Mucosa of gallbladder (tissue), 1 donor: ENCODE data around the gene SLFN12L. TPM values are rescaled to one million over a fixed set of nuclear protein-coding genes. Genes with fewer than 3 reads are reported as not detected.

Experiments
- DNase-seq: peaks from one replicate; pipeline ENCODE4 v3.0.0-alpha.2; 2020; ENCODE audit warnings: low spot score
- total RNA-seq: library from RNA; stranded (reverse); gene quantifications from one replicate; pipeline ENCODE4 v1.2.1, GENCODE V29; 2021
- donor health status: DM: no; HTN: no; CAD: no.

SLFN12L gene
- total RNA-seq, 1 donor from 2014 or later: 3.3 TPM

GRCh38 chr17:35432176-35433074, 105.1 kb downstream of the SLFN12L start, which contains the start of gene SLFN12:
SLFN12 (minus strand) TSS chr17:35432500; CDS start chr17:35423028, 9,472 bp downstream.
- peak; percentile 88 for DNase-seq

GRCh38 chr17:35429702-35430101, 107.8 kb downstream of the SLFN12L start:
- DNase-seq: no peak

- no peak for DNase-seq
Measured at GRCh38 chr17:35428229-35428628, 109.2 kb downstream of the SLFN12L start.

GRCh38 chr17:35423761-35424160, 113.7 kb downstream of the SLFN12L start:
- no peak for DNase-seq

Other genes starting within 250 kb of the SLFN12L start
- gene SLFN11, start 164.1 kb downstream of the SLFN12L start, total RNA-seq: 12.3 TPM
- gene SLFN12, start 105.2 kb downstream of the SLFN12L start, total RNA-seq: 16.0 TPM
- gene SLFN13, start 88.9 kb downstream of the SLFN12L start, total RNA-seq: 29.1 TPM
- gene SLFN14, start 23.1 kb upstream of the SLFN12L start, total RNA-seq: not detected
- gene PEX12, start 40.9 kb upstream of the SLFN12L start, total RNA-seq: 7.5 TPM
- gene AP2B1, start 49.6 kb upstream of the SLFN12L start, total RNA-seq: 162 TPM
- gene RASL10B, start 194.0 kb upstream of the SLFN12L start, total RNA-seq: 7.9 TPM
- gene GAS2L2, start 215.6 kb upstream of the SLFN12L start, total RNA-seq: not detected
- not detected for gene C17orf50, start 223.2 kb upstream of the SLFN12L start, total RNA-seq